Endodermal cell (in vitro differentiated cells): ENCODE measurements around the gene COL4A6. TPM values are rescaled to one million over a fixed set of nuclear protein-coding genes. Genes with fewer than 3 reads are reported as not detected.

Source experiments
- DNase-seq: peaks from one replicate; pipeline ENCODE4 v3.0.0-alpha.2; 2017
- H3K27ac ChIP-seq: 2 replicates; pipeline ENCODE4 v1.5.1; 2013; ENCODE audit warnings: mild to moderate bottlenecking, low read depth, low read length, moderate library complexity
- H3K27me3 ChIP-seq: 2 replicates; pipeline ENCODE4 v1.6.1; 2013; ENCODE audit warnings: mild to moderate bottlenecking, low read length, moderate library complexity; ENCODE audit not compliant: insufficient read depth, control insufficient read depth, poor library complexity, severe bottlenecking
- H3K36me3 ChIP-seq: 2 replicates; pipeline ENCODE4 v1.7.0; 2013; ENCODE audit warnings: mild to moderate bottlenecking, low read length, moderate library complexity; ENCODE audit not compliant: control insufficient read depth, insufficient read depth
- H3K4me1 ChIP-seq: one replicate; pipeline ENCODE4 v1.7.0; 2013; ENCODE audit warnings: low read length; ENCODE audit not compliant: control insufficient read depth, insufficient read depth
- H3K4me3 ChIP-seq: 2 replicates; pipeline ENCODE4 v1.5.1; 2013; ENCODE audit warnings: mild to moderate bottlenecking, low read length, moderate library complexity
- H3K9ac ChIP-seq: 2 replicates; pipeline ENCODE4 v1.6.1; 2013; ENCODE audit warnings: mild to moderate bottlenecking, low read length, moderate library complexity; ENCODE audit not compliant: poor library complexity, severe bottlenecking; ENCODE audit errors: extremely low read depth
- H3K9me3 ChIP-seq: 2 replicates; pipeline ENCODE4 v1.6.1; 2013; ENCODE audit warnings: mild to moderate bottlenecking, low read length, moderate library complexity; ENCODE audit not compliant: control insufficient read depth
- H3K27ac Mint-ChIP-seq: 2 replicates; pipeline ENCODE4 v1.8.0; 2020; ENCODE audit warnings: mixed read lengths
- H3K27me3 Mint-ChIP-seq: 2 replicates; pipeline ENCODE4 v1.8.0; 2021; ENCODE audit warnings: mild to moderate bottlenecking, mixed read lengths; ENCODE audit not compliant: insufficient read depth
- H3K36me3 Mint-ChIP-seq: 2 replicates; pipeline ENCODE4 v1.8.0; 2020; ENCODE audit warnings: low read depth, mixed read lengths
- H3K4me1 Mint-ChIP-seq: 2 replicates; pipeline ENCODE4 v1.8.0; 2020; ENCODE audit warnings: mixed read lengths
- H3K4me3 Mint-ChIP-seq: 2 replicates; pipeline ENCODE4 v1.8.0; 2020; ENCODE audit warnings: mild to moderate bottlenecking, moderate library complexity, mixed read lengths
- H3K9me3 Mint-ChIP-seq: 2 replicates; pipeline ENCODE4 v1.8.0; 2020; ENCODE audit warnings: mild to moderate bottlenecking, mixed read lengths
- CTCF ChIP-seq: fragments of 200-600 bp; sonication (generic); conservative IDR thresholded peaks from 2 replicates; pipeline ENCODE4 v1.5.0; 2021; ENCODE audit warnings: antibody characterized with exemption, mild to moderate bottlenecking
- WGBS, 2 experiments: methylation state at CpG; one replicate each; pipeline versions ENCODE4 v1.1.5 to v1.1.7; 2013; ENCODE audit warnings: missing lambda C conversion rate in 2 of 2, mixed read lengths in 1 of 2; ENCODE audit not compliant: insufficient coverage in 1 of 2, insufficient read length in 1 of 2; 5-methylcytosine and 5-hydroxymethylcytosine counted together
- total RNA-seq, 2 donors: library from RNA; stranded (reverse); fragmentation: NEBNext Ultra II Directional in 1 of 2; extraction: Animal tissue kit (Norgen Biotek cat#: 25700) in 1 of 2; gene quantifications; 2 replicates in 1 of 2; 3 replicates in 1 of 2; pipeline ENCODE4 v1.2.1, GENCODE V29; 2021

COL4A6 gene
- total RNA-seq, 2 donors from 2014 or later, result 205 to 338 TPM

GRCh38 chrX:108297290-108297689, 140.9 kb downstream of the COL4A6 start:
- no peak overlapping the region for H3K27ac ChIP-seq
- no peak overlapping the region for H3K4me3 Mint-ChIP-seq
- TF ChIP-seq CTCF, result peak; percentile 12
- peaks cover 7% of the 10 kb centered on the region for H3K9me3 ChIP-seq
- H3K4me3 ChIP-seq, result no peak overlapping the region
- H3K9me3 Mint-ChIP-seq, result peaks cover 12% of the 10 kb centered on the region
- no peaks in the 10 kb centered on the region for H3K27me3 Mint-ChIP-seq
- peaks cover 5% of the 10 kb centered on the region for H3K36me3 ChIP-seq
- H3K27ac Mint-ChIP-seq, result no peak overlapping the region
- no peak for DNase-seq
- no peaks in the 10 kb centered on the region for H3K4me1 ChIP-seq
- peaks cover 61% of the 10 kb centered on the region for H3K36me3 Mint-ChIP-seq
- H3K4me1 Mint-ChIP-seq, result peaks cover 14% of the 10 kb centered on the region
- no peaks in the 10 kb centered on the region for H3K27me3 ChIP-seq
- H3K9ac ChIP-seq, result no peak overlapping the region

GRCh38 chrX:108292053-108292452, 146.2 kb downstream of the COL4A6 start:
- TF ChIP-seq CTCF, result peak; percentile 47
- no peak overlapping the region for H3K4me3 Mint-ChIP-seq
- H3K4me1 Mint-ChIP-seq, result peaks cover 4% of the 10 kb centered on the region
- peaks cover 20% of the 10 kb centered on the region for H3K9me3 Mint-ChIP-seq
- H3K27ac ChIP-seq, result no peak overlapping the region
- H3K27me3 Mint-ChIP-seq, result no peaks in the 10 kb centered on the region
- no peaks in the 10 kb centered on the region for H3K4me1 ChIP-seq
- no peak for DNase-seq
- 90 to 100% methylated on average over 1 to 3 of the region's 3 CpGs for WGBS, 2 experiments
- peaks cover 17% of the 10 kb centered on the region for H3K36me3 ChIP-seq
- no peaks in the 10 kb centered on the region for H3K27me3 ChIP-seq
- no peak overlapping the region for H3K4me3 ChIP-seq
- peaks cover 62% of the 10 kb centered on the region for H3K36me3 Mint-ChIP-seq
- H3K9ac ChIP-seq, result no peak overlapping the region
- H3K27ac Mint-ChIP-seq, result no peak overlapping the region
- H3K9me3 ChIP-seq, result peaks cover 13% of the 10 kb centered on the region

- no peak overlapping the region for H3K27ac ChIP-seq
- no peaks in the 10 kb centered on the region for H3K4me1 ChIP-seq
- Mint-ChIP-seq H3K4me3 (no peak overlapping the region), H3K9me3 (peaks cover 13% of the 10 kb centered on the region), H3K27me3 (no peaks in the 10 kb centered on the region), H3K4me1 (peaks cover 4% of the 10 kb centered on the region), H3K27ac (no peak overlapping the region), H3K36me3 (peaks cover 33% of the 10 kb centered on the region)
- H3K9me3 ChIP-seq, result no peaks in the 10 kb centered on the region
- no peaks in the 10 kb centered on the region for H3K36me3 ChIP-seq
- no peak for TF ChIP-seq CTCF
- 95% methylated on average over 2 of the region's 2 CpGs; no CpG with 5 or more reads in 1 of the 2 experiments for WGBS, 2 experiments
- H3K27me3 ChIP-seq, result no peaks in the 10 kb centered on the region
- H3K4me3 ChIP-seq, result no peak overlapping the region
- no peak for DNase-seq
- H3K9ac ChIP-seq, result no peak overlapping the region
Measured at GRCh38 chrX:108285918-108286317, 152.3 kb downstream of the COL4A6 start.
